Left forelimb (tissue), 1 donor: ENCODE measurements around the gene MRGPRE.

Experiments used
- DNase-seq: peaks from one replicate; pipeline ENCODE4 v3.0.0-alpha.2; 2018; ENCODE audit warnings: low spot score

Gene MRGPRE

GRCh38 chr11:3226846-3227567 is 5.2 kb downstream of the MRGPRE start:
- DNase-seq, result no peak

DNA sequence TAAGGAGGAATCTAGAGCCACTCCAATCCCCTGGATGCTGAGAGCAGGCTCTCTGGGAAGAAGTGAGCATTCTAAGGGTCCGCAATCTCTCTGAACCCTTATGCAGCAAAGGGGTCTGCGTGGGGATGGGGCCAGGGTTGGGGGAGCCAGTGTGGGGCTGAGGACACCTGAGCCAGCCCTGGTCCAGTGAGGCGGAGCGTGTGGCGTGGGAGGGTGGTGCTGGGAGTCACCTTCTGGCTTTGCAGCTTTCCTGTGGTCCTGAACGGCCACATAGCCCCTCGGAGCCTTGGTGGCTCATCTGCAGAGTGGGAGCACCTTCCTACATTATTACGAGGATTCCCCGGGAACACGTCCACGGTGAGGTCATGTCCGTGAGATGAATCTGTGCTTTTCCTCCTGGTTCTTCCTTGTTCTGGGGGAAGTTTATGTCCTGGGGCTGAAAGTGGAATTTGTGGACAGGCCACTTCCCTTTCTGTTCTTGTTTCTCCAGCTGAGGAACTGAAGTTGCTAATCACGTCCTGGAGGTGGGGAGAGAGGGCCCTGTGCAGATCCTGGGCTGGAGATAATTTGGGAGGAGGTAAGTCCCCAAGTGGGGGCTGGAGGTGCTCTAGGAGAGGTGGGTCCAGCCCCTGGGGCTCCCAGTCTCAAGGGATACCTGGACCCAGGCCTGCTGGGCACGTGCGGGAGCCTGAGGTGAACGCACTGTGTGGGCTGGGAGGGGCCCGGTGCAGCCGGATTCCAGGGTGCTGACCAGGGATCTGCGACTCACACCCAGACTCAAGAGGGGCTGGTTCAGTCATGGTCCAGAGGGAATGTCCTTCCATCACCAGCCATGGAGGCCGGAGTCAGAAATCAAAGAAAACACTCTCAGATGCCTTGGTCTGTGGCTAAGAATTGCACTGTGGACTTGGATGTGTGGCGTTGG is 6.1 kb downstream of the MRGPRE start:
- DNase-seq, result no peak

GRCh38 chr11:3225159-3225758 is 7.0 kb downstream of the MRGPRE start:
- DNase-seq, result peak; percentile 61

- DNase-seq, result no peak
Measured at GRCh38 chr11:3224401-3225057, 7.7 kb downstream of the MRGPRE start.

- DNase-seq, result no peak
Measured at GRCh38 chr11:3223932-3224381, 8.3 kb downstream of the MRGPRE start.

DNA sequence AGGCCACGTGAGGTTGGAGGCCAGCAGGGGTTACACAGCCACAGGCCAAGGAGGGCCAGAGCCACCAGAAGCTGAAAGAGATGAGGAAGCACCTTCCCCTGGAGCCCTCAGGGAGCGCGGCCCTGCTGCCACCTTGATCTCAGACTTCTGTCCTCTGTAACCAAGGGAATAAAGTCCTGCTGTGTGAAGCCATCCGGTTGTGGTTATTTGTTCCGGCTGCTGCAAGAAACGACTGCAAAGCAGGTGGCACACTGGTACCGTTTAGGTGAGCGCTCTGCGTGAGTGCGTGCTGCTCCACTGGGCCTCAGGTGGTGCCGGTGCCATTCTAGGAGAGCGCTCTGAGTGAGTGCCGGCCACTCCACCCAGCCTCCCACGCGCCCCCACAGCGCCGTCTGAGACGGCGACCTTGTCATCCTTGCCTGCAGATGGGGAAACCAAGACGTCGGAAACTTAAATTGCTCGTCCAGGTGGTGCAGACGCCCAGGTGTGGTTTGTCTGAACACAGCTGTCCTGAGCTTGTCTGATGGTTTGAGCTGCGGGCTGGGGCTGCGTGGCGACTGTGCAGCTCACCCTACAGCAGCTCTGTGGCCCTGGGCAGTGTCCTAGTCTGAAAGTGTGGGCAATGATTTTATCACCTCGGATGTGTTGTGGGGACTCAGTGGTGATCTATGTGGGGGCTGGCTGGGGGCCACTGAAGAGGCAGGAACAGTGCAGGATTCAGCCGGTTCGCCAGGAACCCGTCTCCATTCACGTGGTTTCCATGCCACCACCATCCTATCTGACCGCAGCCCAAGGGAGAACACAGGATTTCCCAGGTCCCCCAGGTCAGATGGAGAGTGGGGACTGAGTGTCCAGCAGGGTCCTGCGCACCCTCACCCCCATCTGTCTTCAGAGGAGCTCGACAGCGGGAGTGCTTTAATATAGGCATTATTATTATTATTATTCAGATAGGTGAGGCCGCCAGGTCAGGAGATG is 9.0 kb downstream of the MRGPRE start:
- no peak for DNase-seq

- DNase-seq, result no peak
Measured at GRCh38 chr11:3222003-3222855, 10.0 kb downstream of the MRGPRE start.

DNA sequence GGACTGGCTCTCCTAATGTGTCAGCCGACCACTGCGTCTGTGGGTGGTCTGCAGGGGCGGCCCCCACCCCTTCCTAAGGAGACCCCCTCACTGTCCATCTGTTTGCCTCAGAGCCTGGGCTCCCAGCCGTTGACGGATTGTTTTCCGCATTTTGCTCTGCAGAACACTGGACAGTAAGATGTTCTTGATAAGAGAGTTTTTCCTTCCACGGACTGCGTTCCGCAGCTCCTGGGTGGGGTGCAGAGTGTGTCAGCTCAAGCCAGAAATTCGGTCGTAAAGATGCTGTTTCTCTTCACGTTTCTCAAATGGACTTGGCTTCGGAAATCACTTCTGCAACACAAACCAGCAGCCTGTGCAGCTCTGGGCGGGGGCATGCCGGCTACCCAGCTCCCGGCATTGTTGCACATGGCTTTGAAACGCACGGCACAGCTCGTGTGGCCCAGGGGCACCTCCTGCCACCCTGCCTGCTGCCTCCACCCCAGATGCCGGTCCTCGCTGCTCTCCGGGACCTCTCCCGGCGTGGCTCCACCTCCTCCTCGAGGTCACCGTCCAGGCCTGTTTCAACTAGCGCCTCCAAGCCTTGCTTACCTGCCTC is 10.7 kb downstream of the MRGPRE start:
- peak; percentile 63 for DNase-seq

DNA sequence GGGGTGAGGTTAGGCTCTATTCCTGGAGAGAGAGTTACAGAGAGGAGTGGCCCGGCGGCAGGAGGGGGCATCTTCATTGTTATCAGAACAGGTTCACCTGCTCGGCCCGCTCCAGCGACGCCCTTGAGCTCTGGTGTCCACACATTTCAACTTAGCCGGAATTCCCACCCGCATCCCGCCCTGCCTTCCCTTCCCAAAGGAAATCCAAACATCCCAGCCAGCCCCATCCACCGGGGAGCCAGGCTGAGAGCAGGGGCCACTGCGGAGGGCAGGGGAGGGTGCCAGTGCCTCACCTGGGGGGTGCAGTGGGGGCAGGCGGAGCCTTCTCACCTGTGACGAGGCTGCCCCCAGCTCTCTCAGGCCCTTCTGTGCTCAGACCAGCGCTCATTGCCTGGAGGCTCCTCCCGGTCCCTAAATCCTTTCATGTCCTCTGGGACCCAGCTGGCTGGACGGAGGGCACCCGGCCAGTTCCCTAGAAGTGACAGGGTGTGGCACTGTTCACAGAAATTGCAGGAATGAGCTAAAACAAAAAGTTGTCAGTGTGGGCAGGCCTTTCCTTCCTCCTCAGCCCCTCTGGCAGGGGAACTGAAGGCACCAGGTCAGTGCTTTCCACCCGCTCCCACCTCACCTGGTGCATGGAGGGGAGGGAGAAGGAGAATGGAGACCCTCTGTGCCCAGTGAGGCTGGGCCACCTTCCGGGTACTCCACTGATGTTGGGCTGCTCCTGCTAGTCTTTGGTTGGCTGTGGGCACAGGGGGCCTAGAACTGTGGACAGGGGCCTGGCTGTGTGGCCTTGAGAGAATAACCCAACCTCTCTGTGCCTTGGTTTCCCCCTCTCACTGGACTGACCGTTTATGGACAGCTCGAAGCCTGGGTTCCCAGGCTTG is 11.5 kb downstream of the MRGPRE start:
- DNase-seq, result peak; percentile 53

GRCh38 chr11:3220101-3220500 is 12.1 kb downstream of the MRGPRE start:
- peak; percentile 34 for DNase-seq

DNA sequence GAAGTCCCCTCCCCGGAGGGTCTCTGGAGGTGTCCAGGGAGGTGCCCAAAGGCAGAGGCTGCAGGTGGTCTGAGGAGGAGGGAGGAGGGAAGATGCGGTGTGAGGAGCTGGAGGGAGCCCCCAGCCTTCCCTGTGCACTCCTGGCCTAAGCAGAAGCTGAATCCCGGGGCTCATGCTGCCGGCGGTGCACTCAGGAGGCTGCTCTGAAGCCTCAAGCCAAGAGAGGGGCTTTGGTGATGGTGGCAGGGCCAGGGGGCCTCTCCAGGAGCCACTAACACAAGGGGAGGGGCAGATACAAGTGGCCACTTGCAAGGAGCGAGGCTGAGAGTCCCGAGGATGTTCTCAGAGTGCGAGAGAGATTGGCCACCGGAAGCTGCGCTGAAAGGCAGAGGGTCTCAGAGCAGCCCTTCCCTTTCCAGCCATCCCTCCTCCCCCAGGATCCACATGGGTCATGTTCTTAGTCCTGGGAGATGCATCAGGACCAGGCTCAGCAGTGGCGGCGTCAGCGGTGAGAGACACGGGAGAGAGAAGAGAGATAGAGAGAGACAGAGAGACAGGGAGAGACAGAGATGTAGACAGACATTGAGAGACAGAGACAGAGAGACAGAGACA is 12.8 kb downstream of the MRGPRE start:
- DNase-seq, result peak; percentile 60

- DNase-seq, result peak; percentile 58
Measured at GRCh38 chr11:3218483-3219280, 13.5 kb downstream of the MRGPRE start, which contains the start of gene MRGPRG. Gene MRGPRG, minus strand, starts transcription at chr11:3218813. Its CDS starts 0 bp downstream, at chr11:3218813.

DNA sequence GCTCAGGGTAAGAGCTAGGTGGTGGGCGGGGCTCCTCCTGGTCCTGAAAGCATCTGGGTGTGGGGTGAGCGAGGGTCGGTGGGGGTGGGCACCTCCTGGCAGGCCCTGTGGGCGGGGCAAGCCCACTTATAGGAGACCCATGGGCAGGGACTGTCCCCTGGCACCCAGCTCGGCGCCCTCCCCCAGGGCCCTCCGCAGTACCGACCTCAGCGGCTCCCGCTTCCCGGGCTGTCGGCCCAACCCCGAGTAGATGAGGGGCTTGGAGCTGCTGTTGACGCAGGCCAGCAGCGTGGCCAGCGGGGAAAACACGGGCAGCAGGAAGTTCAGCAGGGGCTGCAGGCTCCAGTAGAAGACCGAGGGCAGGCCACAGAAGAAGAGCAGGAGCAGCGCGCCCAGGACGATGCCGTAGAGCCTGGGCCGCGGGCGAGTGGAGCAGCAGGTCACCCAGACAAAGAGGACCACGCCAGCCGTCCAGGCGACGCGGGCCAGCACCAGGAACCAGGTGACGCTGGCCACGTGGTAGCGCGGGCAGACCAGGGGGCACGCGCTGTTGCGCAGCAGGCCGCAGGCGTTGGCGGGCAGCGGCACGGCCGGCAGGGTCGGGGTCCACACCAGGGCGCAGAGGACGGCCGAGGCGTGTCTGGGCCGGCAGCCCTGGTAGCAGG is 14.3 kb downstream of the MRGPRE start:
- peak; percentile 63 for DNase-seq

- DNase-seq, result peak; percentile 33
Measured at GRCh38 chr11:3216027-3216525, 16.1 kb downstream of the MRGPRE start.

GRCh38 chr11:3215346-3216026 is 16.7 kb downstream of the MRGPRE start:
- DNase-seq, result peak; percentile 46

DNA sequence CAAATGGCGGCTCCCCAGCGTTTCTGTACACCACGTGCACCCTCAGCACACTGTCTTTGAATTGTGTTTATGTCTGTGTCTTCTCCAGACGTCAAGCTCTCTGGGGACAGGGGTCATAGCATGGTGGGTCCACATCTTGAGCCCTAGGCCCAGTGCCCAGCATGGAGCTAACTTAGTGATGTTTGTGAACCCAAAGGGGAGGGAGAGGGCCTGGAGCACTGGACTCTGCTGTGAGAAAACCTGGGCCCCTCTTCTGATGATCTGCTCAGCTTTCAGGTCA is 17.9 kb downstream of the MRGPRE start:
- DNase-seq, result no peak
